Parathyroid adenoma (tissue), 2 donors: ENCODE measurements around the gene PLPPR1.

Source experiments
- H2AFZ ChIP-seq: fragments of 300-600 bp; sonication (generic); one replicate; pipeline ENCODE4 v1.7.0; 2017; ENCODE audit warnings: antibody characterized with exemption, mild to moderate bottlenecking
- H3K27ac ChIP-seq: fragments of 300-600 bp; sonication (generic); one replicate; pipeline ENCODE4 v1.7.0; 2017
- H3K27me3 ChIP-seq: fragments of 300-600 bp; sonication (generic); one replicate; pipeline ENCODE4 v1.7.0; 2017; ENCODE audit warnings: low read length; ENCODE audit not compliant: control insufficient read depth, insufficient read depth
- H3K36me3 ChIP-seq: fragments of 300-600 bp; sonication (generic); one replicate; pipeline ENCODE4 v1.7.0; 2017; ENCODE audit warnings: low read length; ENCODE audit not compliant: control insufficient read depth, insufficient read depth
- H3K4me1 ChIP-seq: fragments of 300-600 bp; sonication (generic); one replicate; pipeline ENCODE4 v1.7.0; 2017; ENCODE audit warnings: control low read depth
- H3K4me2 ChIP-seq: fragments of 300-600 bp; sonication (generic); one replicate; pipeline ENCODE4 v1.7.0; 2017; ENCODE audit warnings: low read length
- H3K4me3 ChIP-seq: fragments of 300-600 bp; sonication (generic); one replicate; pipeline ENCODE4 v1.7.0; 2017; ENCODE audit warnings: low read depth, low read length
- H3K79me2 ChIP-seq: fragments of 300-600 bp; sonication (generic); one replicate; pipeline ENCODE4 v1.7.0; 2017; ENCODE audit warnings: control low read depth
- H3K9ac ChIP-seq: fragments of 300-600 bp; sonication (generic); one replicate; pipeline ENCODE4 v1.7.0; 2017; ENCODE audit warnings: mild to moderate bottlenecking
- H3K9me3 ChIP-seq: fragments of 300-600 bp; sonication (generic); one replicate; pipeline ENCODE4 v1.7.0; 2017; ENCODE audit warnings: low read length; ENCODE audit not compliant: control insufficient read depth
- CTCF ChIP-seq: fragments of 300-600 bp; sonication (generic); IDR thresholded peaks from one replicate; pipeline ENCODE4 v1.7.0; 2017; ENCODE audit warnings: antibody characterized with exemption, mild to moderate bottlenecking
- donor health status: primary hyperparathyroidism.

PLPPR1 gene

GRCh38 chr9:101083448-101084202, 55.1 kb downstream of the PLPPR1 start:
- Histone ChIP-seq H3K4me2 (no peak overlapping the region), H3K9ac (no peak overlapping the region)
- TF ChIP-seq CTCF = no peak

DNA sequence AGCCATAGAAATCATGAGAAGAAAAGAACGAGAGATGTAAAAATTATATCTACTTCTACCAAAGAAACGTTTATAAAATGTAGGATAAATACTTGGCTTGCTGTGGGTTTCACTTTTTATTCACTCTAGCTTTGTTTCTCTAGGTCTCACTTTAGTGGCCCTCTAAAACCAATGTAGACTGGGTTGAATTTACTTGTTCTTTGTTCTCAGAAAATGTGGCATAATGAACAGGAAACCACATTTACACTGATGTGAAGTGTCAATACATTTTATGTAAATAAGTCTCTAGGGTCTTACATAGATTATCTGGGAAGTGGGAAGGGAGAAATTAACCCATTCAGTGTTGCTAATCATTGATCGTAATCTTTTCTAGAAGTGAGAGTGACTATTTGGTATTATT, 58.9 kb downstream of the PLPPR1 start:
- Histone ChIP-seq H3K27ac (no peak overlapping the region), H3K9me3 (no peaks in the 10 kb centered on the region), H3K4me2 (no peak overlapping the region), H3K4me3 (no peak overlapping the region), H3K4me1 (no peaks in the 10 kb centered on the region), H2AFZ (no peak overlapping the region), H3K27me3 (no peaks in the 10 kb centered on the region), H3K9ac (no peak overlapping the region), H3K79me2 (no peaks in the 10 kb centered on the region), H3K36me3 (no peaks in the 10 kb centered on the region)
- TF ChIP-seq CTCF = no peak

More at GRCh38 chr9:101083448-101084202, 55.1 kb downstream of the PLPPR1 start:
- no peaks in the 10 kb centered on the region for H3K79me2 ChIP-seq
- no peak overlapping the region for H2AFZ ChIP-seq
- no peaks in the 10 kb centered on the region for H3K27me3 ChIP-seq
- H3K36me3 ChIP-seq = no peaks in the 10 kb centered on the region
- H3K4me3 ChIP-seq = no peak overlapping the region
- H3K27ac ChIP-seq = no peak overlapping the region
- no peaks in the 10 kb centered on the region for H3K9me3 ChIP-seq
- no peaks in the 10 kb centered on the region for H3K4me1 ChIP-seq

GRCh38 chr9:101092922-101093321, 64.4 kb downstream of the PLPPR1 start:
- no peaks in the 10 kb centered on the region for H3K4me1 ChIP-seq
- H3K4me2 ChIP-seq = no peak overlapping the region

DNA sequence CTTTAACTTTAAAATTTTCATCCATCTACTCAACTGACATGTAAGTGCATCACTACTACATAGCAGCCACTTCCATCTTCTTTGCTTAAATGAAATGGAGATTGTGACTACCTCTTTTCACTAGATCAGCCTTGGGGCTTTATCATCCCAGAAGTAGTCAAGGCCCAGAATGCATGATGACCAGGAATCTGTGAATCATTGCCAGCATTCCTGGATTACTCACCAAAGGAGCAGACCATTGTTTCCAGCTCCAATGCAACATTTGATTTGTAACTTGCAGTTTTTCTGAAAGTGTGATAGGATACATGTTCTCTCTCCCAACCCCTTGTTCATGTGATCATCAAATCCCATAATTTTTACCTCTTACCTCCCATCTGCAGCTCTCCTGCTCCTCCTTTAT, 65.1 kb downstream of the PLPPR1 start:
- Histone ChIP-seq H3K4me3 (no peak overlapping the region), H3K9me3 (no peaks in the 10 kb centered on the region), H3K27me3 (no peaks in the 10 kb centered on the region), H2AFZ (no peak overlapping the region), H3K9ac (no peak overlapping the region), H3K4me1 (no peaks in the 10 kb centered on the region), H3K36me3 (no peaks in the 10 kb centered on the region), H3K4me2 (no peak overlapping the region), H3K27ac (no peak overlapping the region), H3K79me2 (no peaks in the 10 kb centered on the region)
- TF ChIP-seq CTCF = no peak

More at GRCh38 chr9:101092922-101093321, 64.4 kb downstream of the PLPPR1 start:
- Histone ChIP-seq H3K79me2 (no peaks in the 10 kb centered on the region), H2AFZ (no peak overlapping the region), H3K27me3 (no peaks in the 10 kb centered on the region), H3K4me3 (no peak overlapping the region), H3K9me3 (no peaks in the 10 kb centered on the region), H3K27ac (no peak overlapping the region), H3K9ac (no peak overlapping the region), H3K36me3 (no peaks in the 10 kb centered on the region)
- TF ChIP-seq CTCF = no peak

- H3K79me2 ChIP-seq = no peaks in the 10 kb centered on the region
- H3K4me1 ChIP-seq = no peaks in the 10 kb centered on the region
- H2AFZ ChIP-seq = no peak overlapping the region
- TF ChIP-seq CTCF = no peak
- H3K36me3 ChIP-seq = no peaks in the 10 kb centered on the region
- H3K9me3 ChIP-seq = no peaks in the 10 kb centered on the region
- no peak overlapping the region for H3K4me2 ChIP-seq
- H3K4me3 ChIP-seq = no peak overlapping the region
- H3K27me3 ChIP-seq = no peaks in the 10 kb centered on the region
- no peak overlapping the region for H3K9ac ChIP-seq
- H3K27ac ChIP-seq = no peak overlapping the region
Measured at GRCh38 chr9:101094686-101095085, 66.2 kb downstream of the PLPPR1 start.
